C4-2B (cell line): ENCODE results near the gene HS6ST3.

Experiments used
- H3K27ac ChIP-seq: fragments of 450-650 bp; 2 replicates; pipeline ENCODE4 v1.5.1; 2017
- CTCF ChIP-seq: fragments of 450-650 bp; conservative IDR thresholded peaks from 2 replicates; pipeline ENCODE4 v1.5.1; 2017; ENCODE audit warnings: mild to moderate bottlenecking
- ZFX ChIP-seq: fragments of 450-650 bp; IDR thresholded peaks from 2 replicates; pipeline ENCODE4 v1.6.1; 2017

The HS6ST3 gene

GRCh38 chr13:96844616-96845015 lies 754.7 kb downstream of the HS6ST3 start:
- no peak overlapping the region for H3K27ac ChIP-seq
- TF ChIP-seq CTCF (no peak), ZFX (no peak)

GRCh38 chr13:96848286-96848685 lies 758.4 kb downstream of the HS6ST3 start:
- TF ChIP-seq ZFX (no peak), CTCF (no peak)

GRCh38 chr13:96849091-96849490 lies 759.2 kb downstream of the HS6ST3 start:
- no peak overlapping the region for H3K27ac ChIP-seq
- TF ChIP-seq CTCF = no peak
- TF ChIP-seq ZFX = no peak

More at GRCh38 chr13:96848286-96848685, 758.4 kb downstream of the HS6ST3 start:
- H3K27ac ChIP-seq = no peak overlapping the region

- TF ChIP-seq ZFX (no peak), CTCF (no peak)
Measured at GRCh38 chr13:96850538-96851145, 760.7 kb downstream of the HS6ST3 start.

GRCh38 chr13:96851856-96852445 lies 762.0 kb downstream of the HS6ST3 start:
- no peak overlapping the region for H3K27ac ChIP-seq
- no peak for TF ChIP-seq CTCF
- no peak for TF ChIP-seq ZFX

More at GRCh38 chr13:96850538-96851145, 760.7 kb downstream of the HS6ST3 start:
- H3K27ac ChIP-seq = no peak overlapping the region

GRCh38 chr13:96858133-96858826 lies 768.4 kb downstream of the HS6ST3 start:
- H3K27ac ChIP-seq = no peak overlapping the region
- no peak for TF ChIP-seq ZFX
- TF ChIP-seq CTCF = no peak

GRCh38 chr13:96860882-96861281 lies 771.0 kb downstream of the HS6ST3 start:
- no peak for TF ChIP-seq CTCF
- TF ChIP-seq ZFX = no peak
- H3K27ac ChIP-seq = no peak overlapping the region
